T-helper 22 cell (primary cell): ENCODE data around the gene USP9X.
"Not testable (repeated sequence)": the region's sequence is repeated elsewhere in the genome, so short reads cannot be mapped to it uniquely, and the experiment has no call there.

Experiments used
- DNase-seq: peaks from one replicate; pipeline ENCODE4 v3.0.0-alpha.2; 2020; ENCODE audit warnings: low read depth

USP9X gene, protein sequence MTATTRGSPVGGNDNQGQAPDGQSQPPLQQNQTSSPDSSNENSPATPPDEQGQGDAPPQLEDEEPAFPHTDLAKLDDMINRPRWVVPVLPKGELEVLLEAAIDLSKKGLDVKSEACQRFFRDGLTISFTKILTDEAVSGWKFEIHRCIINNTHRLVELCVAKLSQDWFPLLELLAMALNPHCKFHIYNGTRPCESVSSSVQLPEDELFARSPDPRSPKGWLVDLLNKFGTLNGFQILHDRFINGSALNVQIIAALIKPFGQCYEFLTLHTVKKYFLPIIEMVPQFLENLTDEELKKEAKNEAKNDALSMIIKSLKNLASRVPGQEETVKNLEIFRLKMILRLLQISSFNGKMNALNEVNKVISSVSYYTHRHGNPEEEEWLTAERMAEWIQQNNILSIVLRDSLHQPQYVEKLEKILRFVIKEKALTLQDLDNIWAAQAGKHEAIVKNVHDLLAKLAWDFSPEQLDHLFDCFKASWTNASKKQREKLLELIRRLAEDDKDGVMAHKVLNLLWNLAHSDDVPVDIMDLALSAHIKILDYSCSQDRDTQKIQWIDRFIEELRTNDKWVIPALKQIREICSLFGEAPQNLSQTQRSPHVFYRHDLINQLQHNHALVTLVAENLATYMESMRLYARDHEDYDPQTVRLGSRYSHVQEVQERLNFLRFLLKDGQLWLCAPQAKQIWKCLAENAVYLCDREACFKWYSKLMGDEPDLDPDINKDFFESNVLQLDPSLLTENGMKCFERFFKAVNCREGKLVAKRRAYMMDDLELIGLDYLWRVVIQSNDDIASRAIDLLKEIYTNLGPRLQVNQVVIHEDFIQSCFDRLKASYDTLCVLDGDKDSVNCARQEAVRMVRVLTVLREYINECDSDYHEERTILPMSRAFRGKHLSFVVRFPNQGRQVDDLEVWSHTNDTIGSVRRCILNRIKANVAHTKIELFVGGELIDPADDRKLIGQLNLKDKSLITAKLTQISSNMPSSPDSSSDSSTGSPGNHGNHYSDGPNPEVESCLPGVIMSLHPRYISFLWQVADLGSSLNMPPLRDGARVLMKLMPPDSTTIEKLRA (N-terminal part only)

DNA sequence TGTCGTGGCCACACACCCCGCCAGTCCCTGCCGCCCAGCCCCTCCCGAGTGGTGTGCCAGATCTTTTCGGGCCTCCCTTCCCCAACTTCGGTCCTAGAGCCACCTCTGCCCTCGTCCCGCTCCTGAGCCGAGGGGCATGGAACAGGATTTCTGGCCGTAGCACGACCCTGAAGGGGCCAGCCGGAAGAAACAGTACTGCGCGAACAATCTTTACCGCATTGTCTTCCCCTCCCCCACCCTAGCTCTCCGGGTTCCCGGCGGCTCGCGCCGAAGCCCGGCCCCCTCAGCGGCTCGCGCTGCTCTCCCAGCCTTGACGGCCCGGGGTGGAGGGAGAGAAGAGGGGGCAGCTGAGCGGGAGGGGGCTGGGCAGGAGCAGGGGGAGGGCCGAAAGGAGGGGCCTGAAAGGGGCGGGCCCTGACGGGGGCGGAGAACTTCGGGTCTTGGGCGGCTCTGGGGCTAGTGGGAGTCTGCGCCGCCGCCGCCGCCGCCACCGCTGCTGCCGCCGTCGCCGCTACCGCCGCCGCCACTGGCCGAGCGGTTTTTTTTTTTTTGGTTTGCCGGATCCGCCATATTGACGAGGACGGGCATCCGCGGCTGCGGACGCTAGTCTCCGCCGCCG, at the start of gene USP9X:
Gene USP9X, plus strand, starts transcription at position 553 of the 619 bp plus-strand sequence. CDS start 38,184 bp downstream, outside the sequence.
- DNase-seq = peak; percentile 88

- DNase-seq = no peak
Measured at GRCh38 chrX:41035582-41035981, 49.7 kb upstream of the USP9X start.

GRCh38 chrX:41036668-41037326, 48.4 kb upstream of the USP9X start:
- DNase-seq = no peak

DNA sequence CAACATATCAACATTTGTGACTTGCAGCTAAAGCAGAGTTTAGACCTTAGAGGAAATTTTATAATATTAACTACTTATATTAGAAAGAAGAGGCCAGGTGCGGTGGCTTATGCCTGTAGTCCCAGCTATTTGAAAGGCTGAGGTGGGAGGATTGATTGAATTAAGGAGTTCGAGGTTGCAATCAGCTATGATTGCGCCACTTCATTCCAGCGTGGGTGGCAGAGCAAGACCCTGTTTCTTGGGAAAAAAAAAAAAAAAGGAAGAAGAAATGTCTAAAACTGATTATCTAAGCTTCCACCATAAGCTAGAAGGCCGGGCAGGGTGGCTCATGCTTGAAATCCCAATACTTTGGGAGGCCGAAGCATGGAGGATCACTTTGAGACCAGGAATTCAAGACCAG, 42.0 kb upstream of the USP9X start:
- DNase-seq = no peak

DNA sequence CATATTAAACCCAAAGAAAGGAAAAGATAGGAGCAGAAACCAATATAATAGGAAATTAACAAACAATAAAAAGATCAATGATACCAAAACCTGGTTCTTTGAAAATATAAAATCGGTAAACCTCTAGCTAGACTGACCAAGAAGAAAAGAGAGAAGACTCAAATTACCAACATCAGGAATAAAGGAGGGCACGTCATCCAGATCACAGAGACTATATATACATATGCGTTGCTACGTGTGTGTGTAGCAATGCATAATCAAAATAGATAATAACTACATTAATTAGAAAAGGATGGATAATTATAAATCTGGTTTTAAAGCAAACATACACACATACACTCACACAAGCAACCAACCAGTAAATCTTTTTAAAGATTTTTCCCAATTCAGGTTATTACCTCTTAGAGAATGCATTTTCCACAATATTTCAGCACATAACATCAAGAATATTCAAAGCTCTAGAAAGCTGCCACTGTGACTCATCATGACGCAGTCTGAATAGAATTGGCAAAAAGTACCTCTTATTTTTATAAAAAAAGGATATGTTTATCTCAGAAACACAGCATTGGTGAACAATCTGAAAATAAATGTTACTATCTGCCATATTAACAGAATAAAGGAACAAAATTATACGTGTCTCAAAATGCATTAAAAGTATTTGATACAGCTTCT, 41.4 kb upstream of the USP9X start:
- no peak for DNase-seq

DNA sequence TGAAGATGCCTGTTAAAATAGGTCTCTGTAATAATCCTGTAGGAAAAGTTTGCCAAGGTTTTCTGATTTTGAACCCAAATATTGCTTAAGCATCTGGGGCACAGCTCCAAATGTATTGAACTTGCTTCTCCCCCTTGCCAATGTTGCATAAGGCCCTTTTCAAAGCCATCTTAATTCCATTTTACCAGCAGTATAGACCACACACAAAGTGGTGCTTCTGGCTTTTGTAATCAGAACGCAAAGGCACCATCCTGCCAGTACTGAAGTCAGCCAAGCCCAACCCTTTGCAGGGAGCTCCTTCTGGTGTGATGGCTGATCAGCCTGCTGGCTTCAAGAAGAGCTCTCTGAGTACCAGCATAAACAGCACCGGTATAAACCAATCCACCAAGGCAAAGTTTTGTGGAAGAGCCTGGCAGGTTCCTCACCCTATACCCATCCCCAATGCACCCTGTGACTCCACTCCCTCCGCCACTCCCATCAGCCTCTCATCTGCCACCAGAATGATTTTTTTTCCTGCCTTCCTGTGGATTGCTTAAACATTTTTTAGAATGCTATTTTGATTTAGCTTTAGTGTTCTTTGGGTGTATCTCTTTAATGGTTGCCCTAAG, 39.2 kb upstream of the USP9X start:
- no peak for DNase-seq

DNA sequence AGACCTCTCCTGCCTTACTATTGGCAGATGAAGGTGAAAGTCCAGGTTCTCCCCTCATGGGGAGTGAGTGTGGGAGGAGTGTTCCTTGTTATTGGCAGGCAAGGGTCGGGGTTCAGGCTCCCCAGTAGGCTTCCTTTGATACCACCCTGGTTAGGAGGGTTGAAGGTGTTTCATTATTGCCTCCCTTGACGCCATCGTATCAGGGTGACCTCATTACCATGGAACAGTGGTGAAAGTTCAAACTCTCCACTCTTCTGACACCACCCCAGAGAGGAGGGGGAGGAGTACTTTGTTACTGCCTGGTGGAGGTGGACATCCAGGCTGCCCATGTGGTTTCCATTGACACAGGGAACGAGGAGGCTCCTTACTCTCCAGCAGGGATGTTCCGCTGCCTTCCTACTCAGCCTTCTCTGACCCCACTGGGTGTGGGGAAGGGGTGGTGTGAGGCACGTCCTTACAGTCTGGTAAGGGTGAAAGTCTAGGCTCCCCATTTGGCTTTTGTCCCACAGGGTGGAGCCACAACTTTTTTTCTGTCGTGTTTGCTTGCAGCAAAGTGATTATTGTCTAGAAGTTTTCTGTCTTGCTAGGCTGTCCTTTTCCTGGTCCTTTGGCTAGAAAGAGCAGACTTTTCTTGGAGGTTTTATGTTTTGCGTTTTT, 37.2 kb upstream of the USP9X start:
- DNase-seq = no peak

DNA sequence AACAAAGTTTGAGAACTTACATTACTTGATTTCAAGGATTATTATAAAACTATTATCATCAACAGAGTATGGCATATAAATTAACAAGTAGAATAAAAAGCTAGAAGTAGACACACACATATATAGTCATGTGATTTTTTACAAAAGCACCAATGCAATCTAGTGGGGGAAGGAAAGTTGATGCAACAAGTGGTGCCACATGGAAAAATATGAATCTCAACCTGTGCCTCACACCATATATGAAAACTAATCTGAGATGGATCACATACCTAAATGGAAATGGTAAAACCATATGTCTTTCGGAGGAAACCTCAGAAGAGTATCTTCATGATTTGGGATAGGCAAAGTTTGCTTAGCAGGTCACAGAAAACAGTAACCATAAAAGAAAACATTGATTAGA, 34.9 kb upstream of the USP9X start:
- no peak for DNase-seq

DNA sequence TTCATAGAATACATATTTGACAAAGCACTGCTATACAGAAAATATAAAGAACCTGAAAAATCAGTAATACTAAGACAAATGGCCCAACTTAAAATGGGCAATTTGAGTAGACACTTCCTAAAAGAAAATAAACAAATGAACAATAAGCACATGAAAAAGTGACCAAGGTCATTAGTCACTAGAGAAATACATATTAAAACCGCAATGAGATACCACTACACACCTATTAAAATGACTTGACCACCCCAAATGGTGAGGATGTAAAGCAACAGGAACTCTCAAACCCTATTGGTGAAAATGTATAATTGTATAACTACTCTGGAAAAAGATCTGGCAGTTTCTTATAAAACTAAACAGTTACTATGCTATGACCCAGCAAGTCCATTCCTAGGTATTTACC, 34.0 kb upstream of the USP9X start:
- no peak for DNase-seq

DNA sequence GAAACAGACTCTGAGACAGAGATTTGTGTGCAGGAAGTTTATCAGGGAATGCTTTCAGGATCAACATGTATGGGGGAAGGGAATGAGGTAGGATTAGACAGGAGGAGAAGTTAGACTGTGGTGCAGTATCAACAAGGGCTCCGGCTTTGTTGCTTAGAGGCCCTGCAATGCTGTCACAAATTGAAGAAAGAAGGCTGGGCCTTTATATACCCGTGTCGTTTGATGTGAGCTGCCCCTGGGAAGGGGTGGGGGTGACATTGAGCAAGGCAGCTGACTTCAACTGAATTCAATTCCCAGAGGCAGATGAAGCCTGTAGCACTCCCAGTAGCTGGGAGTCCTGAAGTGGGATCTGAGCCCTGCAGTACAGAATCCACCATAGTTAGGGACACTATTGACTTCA, 29.5 kb upstream of the USP9X start:
- DNase-seq = no peak

DNA sequence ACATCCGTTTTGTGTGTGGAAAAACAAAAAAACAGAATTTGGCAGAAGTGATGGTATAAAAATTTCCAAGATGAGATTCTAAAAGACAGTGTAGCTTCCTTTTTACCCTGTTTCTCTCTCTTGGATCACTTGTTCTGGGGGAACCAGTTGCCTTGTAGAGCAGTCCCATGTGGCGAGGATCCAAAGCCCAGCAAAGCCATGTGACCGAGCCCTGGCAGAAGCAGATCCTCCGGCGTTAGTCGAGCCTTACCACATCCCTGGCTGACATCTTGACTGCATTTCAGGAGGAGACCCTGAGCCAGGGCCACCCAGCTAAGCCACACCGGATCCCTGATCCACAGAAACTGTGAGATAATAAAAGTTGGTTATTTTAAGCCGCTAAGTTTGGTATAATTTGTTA, 22.0 kb upstream of the USP9X start:
- DNase-seq = not testable (repeated sequence)

GRCh38 chrX:41064018-41064417, 21.2 kb upstream of the USP9X start:
- no peak for DNase-seq

- no peak for DNase-seq
Measured at GRCh38 chrX:41066391-41066790, 18.9 kb upstream of the USP9X start.

GRCh38 chrX:41066969-41067368, 18.3 kb upstream of the USP9X start:
- no peak for DNase-seq

- no peak for DNase-seq
Measured at GRCh38 chrX:41067721-41068120, 17.5 kb upstream of the USP9X start.

- no peak for DNase-seq
Measured at GRCh38 chrX:41076742-41077141, 8.5 kb upstream of the USP9X start.

DNA sequence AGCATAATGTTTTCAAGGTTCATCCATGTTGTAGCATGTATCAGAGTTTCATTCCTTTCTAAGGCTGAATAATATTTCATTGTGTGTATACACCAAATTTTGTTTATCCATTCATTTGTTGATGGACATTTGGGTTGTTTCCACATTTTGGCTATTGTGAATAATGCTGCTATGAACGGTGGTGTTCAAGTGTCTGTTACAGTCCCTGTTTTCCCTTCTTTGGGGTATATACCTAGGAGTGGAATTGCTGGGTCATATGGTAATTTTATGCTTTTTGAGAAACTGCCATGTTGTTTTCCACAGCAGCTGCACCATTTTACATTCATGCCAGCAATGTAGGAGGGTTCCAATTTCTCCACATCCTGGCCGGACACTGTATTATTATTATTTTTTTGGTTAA, 3.4 kb upstream of the USP9X start:
- no peak for DNase-seq

GRCh38 chrX:41082783-41083182, 2.5 kb upstream of the USP9X start:
- DNase-seq = no peak

DNA sequence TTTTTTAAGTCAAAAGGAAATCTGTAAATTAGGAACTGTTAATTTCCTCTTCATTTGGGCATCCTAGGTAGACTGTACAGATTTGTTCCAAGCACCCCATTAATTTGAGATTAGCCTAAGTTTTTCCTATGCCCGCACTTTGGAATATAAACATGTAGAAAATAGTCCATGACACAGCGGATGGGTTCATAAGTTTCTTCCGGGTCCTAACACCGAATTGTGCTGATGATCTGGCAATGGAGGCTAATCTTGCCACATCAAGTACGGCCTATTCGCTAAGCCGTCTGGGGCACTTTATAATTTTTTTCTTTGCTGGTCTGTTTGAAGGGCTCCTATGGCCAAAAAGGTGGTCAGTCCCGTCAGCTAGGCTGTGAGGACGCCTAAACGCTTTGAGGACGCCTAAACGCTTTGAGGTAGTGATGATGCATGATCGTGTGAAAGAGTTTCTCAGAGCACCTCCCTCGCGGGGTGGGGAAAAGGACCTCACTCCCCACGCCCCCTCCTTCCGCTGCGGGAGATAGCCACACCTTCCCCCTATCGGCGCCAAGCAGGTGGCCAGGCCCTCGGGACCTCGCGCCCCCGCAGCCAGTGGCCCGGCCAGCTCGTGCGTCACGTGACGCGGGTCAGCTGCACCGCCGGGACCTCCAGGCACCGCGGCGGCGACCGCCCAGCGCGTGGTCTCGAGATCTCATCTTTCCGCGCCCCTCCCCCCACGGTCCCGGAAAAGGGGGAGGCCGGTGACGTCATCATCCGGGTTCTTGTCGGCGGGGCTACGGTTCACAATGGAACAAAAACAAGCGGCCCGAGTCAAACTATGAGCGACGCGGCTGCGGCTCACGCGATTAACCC, 977 bp upstream of the USP9X start:
- DNase-seq = peak; percentile 96
